ENCODE results near the gene CLCN4. TPM values are rescaled to one million over a fixed set of nuclear protein-coding genes. Genes with fewer than 3 reads are reported as not detected.

The CLCN4 gene
- total and polyA plus RNA-seq, 8 donors = 0.35 to 22.3 (median 2.7) TPM; not detected in 1

GRCh38 chrX:10240918-10241317 is 84.1 kb downstream of the CLCN4 start:
- H3K9me3 ChIP-seq = no peaks in the 10 kb centered on the region
- H3K4me3 ChIP-seq = no peak overlapping the region
- intact Hi-C loops (cut with DNase I; ENCODE audit: low total_unique reads) = no loop called here
- 46 to 82% (median 54%) methylated on average over 3 to 4 of the region's 4 CpGs for WGBS, 5 donors
- DNase-seq = no peak
- H3K36me3 ChIP-seq = no peaks in the 10 kb centered on the region
- H3K27ac ChIP-seq = no peak overlapping the region
- H3K4me1 ChIP-seq = no peaks in the 10 kb centered on the region
- H3K27me3 ChIP-seq = peaks cover 0 to 5% (median 0%) of the 10 kb centered on the region in 3 donors
- no peak for TF ChIP-seq POLR2A (IDR thresholded peaks at IDR 0.05)
- TF ChIP-seq, protein P1, sequence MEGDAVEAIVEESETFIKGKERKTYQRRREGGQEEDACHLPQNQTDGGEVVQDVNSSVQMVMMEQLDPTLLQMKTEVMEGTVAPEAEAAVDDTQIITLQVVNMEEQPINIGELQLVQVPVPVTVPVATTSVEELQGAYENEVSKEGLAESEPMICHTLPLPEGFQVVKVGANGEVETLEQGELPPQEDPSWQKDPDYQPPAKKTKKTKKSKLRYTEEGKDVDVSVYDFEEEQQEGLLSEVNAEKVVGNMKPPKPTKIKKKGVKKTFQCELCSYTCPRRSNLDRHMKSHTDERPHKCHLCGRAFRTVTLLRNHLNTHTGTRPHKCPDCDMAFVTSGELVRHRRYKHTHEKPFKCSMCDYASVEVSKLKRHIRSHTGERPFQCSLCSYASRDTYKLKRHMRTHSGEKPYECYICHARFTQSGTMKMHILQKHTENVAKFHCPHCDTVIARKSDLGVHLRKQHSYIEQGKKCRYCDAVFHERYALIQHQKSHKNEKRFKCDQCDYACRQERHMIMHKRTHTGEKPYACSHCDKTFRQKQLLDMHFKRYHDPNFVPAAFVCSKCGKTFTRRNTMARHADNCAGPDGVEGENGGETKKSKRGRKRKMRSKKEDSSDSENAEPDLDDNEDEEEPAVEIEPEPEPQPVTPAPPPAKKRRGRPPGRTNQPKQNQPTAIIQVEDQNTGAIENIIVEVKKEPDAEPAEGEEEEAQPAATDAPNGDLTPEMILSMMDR (IDR thresholded peaks at IDR 0.05) = no peak
- TF ChIP-seq POLR2AphosphoS5 (IDR thresholded peaks at IDR 0.05) = no peak
- TF ChIP-seq EP300 (IDR thresholded peaks at IDR 0.05) = no peak

DNA sequence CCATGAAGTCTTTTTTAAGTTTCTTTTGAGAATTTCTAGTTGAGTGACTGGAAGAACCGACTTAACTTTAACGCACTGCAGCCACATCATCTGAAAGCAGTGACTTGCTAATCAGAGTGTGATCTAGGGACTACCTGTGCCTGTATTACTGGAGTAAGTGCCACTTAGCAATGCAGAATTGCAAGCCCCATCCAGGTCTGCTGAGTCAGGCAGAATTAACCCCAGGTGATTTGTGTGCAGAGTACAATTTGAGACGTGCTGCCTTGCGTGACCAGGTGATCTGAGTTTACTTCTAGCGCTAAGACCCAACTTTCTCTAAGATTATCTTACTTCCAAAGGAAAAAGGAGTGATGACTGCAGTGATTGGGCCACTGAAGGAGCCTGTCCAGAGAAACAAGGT is 85.3 kb downstream of the CLCN4 start:
- Histone ChIP-seq H3K4me1 (no peaks in the 10 kb centered on the region), H3K4me3 (no peak overlapping the region), H3K27me3 (peaks cover 0 to 5% (median 0%) of the 10 kb centered on the region in 3 donors), H3K9me3 (no peaks in the 10 kb centered on the region), H3K27ac (no peak overlapping the region), H3K36me3 (no peaks in the 10 kb centered on the region)
- TF ChIP-seq POLR2A (IDR thresholded peaks at IDR 0.05) (no peak), EP300 (IDR thresholded peaks at IDR 0.05) (no peak), POLR2AphosphoS5 (IDR thresholded peaks at IDR 0.05) (no peak)
- TF ChIP-seq, protein P1 (IDR thresholded peaks at IDR 0.05) = no peak
- WGBS, 5 donors = 52 to 80% (median 68%) methylated on average over 4 to 5 of the region's 5 CpGs
- no peak for DNase-seq
- intact Hi-C loops (cut with DNase I; ENCODE audit: low total_unique reads) = no loop called here

DNA sequence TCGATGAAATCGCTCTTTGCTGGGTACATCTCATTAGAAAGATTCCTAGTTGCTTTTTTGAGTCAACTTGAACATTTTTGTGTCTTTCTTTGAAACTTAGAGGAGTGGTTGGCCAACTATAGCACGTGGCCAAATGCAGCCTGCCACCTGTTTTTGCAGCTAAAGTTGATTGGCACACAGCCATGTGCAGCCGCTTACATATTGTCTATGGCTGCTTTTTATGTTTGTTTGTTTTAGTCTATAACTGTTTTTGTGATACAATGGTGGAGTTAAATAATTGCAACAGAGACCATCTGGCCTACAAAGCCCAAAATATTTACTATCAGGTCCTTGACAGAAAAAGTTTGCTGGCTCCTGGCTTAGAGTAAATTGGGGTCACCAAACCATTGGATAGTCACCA is 86.3 kb downstream of the CLCN4 start:
- Histone ChIP-seq H3K27ac (no peak overlapping the region), H3K4me1 (no peaks in the 10 kb centered on the region), H3K4me3 (no peak overlapping the region), H3K9me3 (no peaks in the 10 kb centered on the region), H3K36me3 (no peaks in the 10 kb centered on the region), H3K27me3 (peaks cover 0 to 4% (median 0%) of the 10 kb centered on the region in 3 donors)
- TF ChIP-seq EP300 (IDR thresholded peaks at IDR 0.05) (no peak), POLR2A (IDR thresholded peaks at IDR 0.05) (no peak), POLR2AphosphoS5 (IDR thresholded peaks at IDR 0.05) (no peak)
- TF ChIP-seq, protein P1 (IDR thresholded peaks at IDR 0.05) = no peak
- intact Hi-C loops (cut with DNase I; ENCODE audit: low total_unique reads) = no loop called here
- 62 to 73% (median 71%) methylated on average over 4 of the region's 4 CpGs for WGBS, 5 donors
- DNase-seq = no peak

- Histone ChIP-seq H3K9me3 (no peaks in the 10 kb centered on the region), H3K4me3 (no peak overlapping the region), H3K27me3 (no peaks in the 10 kb centered on the region), H3K27ac (no peak overlapping the region), H3K4me1 (no peaks in the 10 kb centered on the region), H3K36me3 (no peaks in the 10 kb centered on the region)
- WGBS, 5 donors = 40 to 56% (median 42%) methylated on average over 7 to 9 of the region's 9 CpGs
- DNase-seq = peak in 1 of 2 donors; percentile 19
- TF ChIP-seq POLR2A (IDR thresholded peaks at IDR 0.05) (no peak), POLR2AphosphoS5 (IDR thresholded peaks at IDR 0.05) (no peak), EP300 (IDR thresholded peaks at IDR 0.05) (no peak)
- TF ChIP-seq, protein P1 (IDR thresholded peaks at IDR 0.05) = no peak
- intact Hi-C loops (cut with DNase I; ENCODE audit: low total_unique reads) = no loop called here
Measured at GRCh38 chrX:10244915-10245622, 88.3 kb downstream of the CLCN4 start.

All from stomach (tissue), 9 donors.